Stimulated activated memory B cell treated with anti-CD40 and anti-IgM and Interleukin-4, amounts not matched to agents 10 μg/mL and 1 μg/mL and 100 μg/mL, for 72 hours (primary cell): Measurements from ENCODE around the gene TMEM163.

Experiments used
- ATAC-seq: fragments of 150-1000 bp; cut with Tn5 transposase; 2 replicates; pipeline ENCODE4 v1.10.0; 2021
- H3K27ac Mint-ChIP-seq: one replicate; pipeline ENCODE4 v1.8.0; 2022; ENCODE audit warnings: mild to moderate bottlenecking, mixed read lengths
- H3K27me3 Mint-ChIP-seq: one replicate; pipeline ENCODE4 v1.8.0; 2022; ENCODE audit warnings: mixed read lengths
- H3K36me3 Mint-ChIP-seq: one replicate; pipeline ENCODE4 v1.8.0; 2022; ENCODE audit warnings: mixed read lengths
- H3K4me1 Mint-ChIP-seq: one replicate; pipeline ENCODE4 v1.8.0; 2022; ENCODE audit warnings: mixed read lengths
- H3K4me3 Mint-ChIP-seq: one replicate; pipeline ENCODE4 v1.8.0; 2022; ENCODE audit warnings: mild to moderate bottlenecking, moderate library complexity, mixed read lengths
- H3K9me3 Mint-ChIP-seq: one replicate; pipeline ENCODE4 v1.8.0; 2022; ENCODE audit warnings: mixed read lengths

The TMEM163 gene

DNA sequence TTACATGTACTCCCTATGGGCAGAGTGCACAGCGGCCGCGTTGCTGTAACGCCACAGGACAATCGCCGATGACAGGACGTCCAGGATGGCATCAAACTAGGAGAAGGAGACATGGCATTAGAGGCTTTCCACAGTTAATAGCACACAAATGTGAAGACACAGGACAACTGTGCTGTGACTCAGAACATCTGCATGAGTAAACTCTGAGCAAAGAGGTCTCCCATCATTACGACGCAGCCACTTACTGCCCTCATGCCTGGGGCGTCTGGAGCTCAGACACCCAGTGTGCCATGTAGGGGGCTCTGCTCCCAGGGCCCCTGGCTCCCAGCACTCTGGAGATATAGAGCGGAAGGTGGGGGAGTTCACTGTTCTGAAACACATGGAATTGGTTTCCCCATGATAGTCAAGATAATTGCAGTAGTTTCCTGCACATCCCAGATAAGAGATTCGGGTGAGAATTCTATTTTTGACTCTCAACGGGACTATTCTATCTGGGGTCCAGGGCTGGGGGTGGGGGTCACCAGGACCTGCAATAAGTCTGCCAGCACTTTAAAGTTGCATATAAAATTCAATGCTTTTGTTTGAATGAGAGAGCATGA lies 168.1 kb downstream of the TMEM163 start:
- no peaks in the 10 kb centered on the region for H3K9me3 Mint-ChIP-seq
- no peak for ATAC-seq
- no peaks in the 10 kb centered on the region for H3K27me3 Mint-ChIP-seq
- no peak overlapping the region for H3K27ac Mint-ChIP-seq
- no peaks in the 10 kb centered on the region for H3K4me1 Mint-ChIP-seq
- H3K36me3 Mint-ChIP-seq = no peaks in the 10 kb centered on the region
- H3K4me3 Mint-ChIP-seq = no peak overlapping the region

DNA sequence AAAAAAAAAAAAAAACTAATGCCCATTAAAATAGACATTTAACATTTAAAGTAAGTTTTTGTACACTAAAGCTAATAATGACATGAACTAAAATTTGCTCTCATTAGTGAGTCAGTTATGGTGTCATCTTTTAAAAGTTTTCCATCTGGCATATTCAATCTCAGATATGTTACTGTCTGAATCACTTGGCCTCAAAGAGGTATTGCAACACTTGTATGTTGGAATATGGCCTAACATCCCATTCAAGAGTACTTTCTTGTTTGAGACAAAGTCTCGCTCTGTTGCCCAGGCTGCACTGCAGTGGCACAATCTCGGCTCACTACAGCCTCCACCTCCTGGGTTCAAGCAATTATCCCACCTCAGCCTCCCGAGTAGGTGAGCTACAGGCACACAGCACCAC lies 169.7 kb downstream of the TMEM163 start:
- Mint-ChIP-seq H3K9me3 (no peaks in the 10 kb centered on the region), H3K36me3 (peaks cover 8% of the 10 kb centered on the region), H3K27ac (no peak overlapping the region), H3K4me1 (no peaks in the 10 kb centered on the region), H3K4me3 (no peak overlapping the region), H3K27me3 (no peaks in the 10 kb centered on the region)
- ATAC-seq = no peak

DNA sequence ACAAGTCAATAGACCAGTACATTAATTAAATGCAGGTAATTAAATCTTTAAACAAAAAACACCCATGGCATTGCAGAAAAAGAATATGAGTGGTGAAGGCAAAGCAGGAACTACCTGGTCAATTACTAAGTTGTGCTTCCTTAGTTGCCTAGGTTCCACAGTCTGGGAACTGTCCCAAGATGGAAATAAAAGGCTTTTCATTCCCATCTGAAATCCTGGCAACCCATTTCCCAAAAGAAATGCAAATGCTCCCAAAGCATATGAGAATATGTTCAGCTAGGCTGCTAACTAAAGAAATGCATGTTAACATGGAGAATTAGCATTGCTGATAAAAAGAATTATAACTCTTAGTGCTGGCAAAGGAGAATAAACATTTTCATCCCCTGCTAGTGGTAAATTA lies 177.8 kb downstream of the TMEM163 start:
- Mint-ChIP-seq H3K27me3 (no peaks in the 10 kb centered on the region), H3K9me3 (no peaks in the 10 kb centered on the region), H3K4me3 (no peak overlapping the region)

DNA sequence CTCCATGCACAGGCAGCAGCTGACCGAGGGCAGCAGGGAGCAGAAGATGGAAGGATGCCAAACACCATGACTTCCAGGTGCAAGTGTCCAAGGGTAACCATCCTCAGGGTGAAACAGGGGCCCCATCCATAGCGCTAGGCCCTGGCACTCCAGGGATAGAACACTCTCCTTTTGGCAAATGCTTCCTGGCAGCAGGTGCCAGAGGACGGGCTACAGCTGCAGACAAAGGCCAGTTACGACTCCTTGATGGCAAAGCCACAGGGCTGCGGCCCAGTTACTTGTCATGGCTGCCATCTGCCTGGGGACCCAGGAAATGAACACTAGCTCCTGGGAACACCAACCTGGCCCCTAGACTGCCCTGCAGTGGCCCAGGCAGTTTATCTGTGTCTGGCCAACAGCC lies 178.8 kb downstream of the TMEM163 start:
- Mint-ChIP-seq H3K9me3 (no peaks in the 10 kb centered on the region), H3K4me1 (no peaks in the 10 kb centered on the region), H3K27me3 (no peaks in the 10 kb centered on the region), H3K4me3 (no peak overlapping the region), H3K27ac (no peak overlapping the region), H3K36me3 (peaks cover 2% of the 10 kb centered on the region)
- no peak for ATAC-seq

More for the DNA sequence above, 177.8 kb downstream of the TMEM163 start:
- H3K27ac Mint-ChIP-seq = no peak overlapping the region
- ATAC-seq = no peak
- peaks cover 8% of the 10 kb centered on the region for H3K36me3 Mint-ChIP-seq
- no peaks in the 10 kb centered on the region for H3K4me1 Mint-ChIP-seq

DNA sequence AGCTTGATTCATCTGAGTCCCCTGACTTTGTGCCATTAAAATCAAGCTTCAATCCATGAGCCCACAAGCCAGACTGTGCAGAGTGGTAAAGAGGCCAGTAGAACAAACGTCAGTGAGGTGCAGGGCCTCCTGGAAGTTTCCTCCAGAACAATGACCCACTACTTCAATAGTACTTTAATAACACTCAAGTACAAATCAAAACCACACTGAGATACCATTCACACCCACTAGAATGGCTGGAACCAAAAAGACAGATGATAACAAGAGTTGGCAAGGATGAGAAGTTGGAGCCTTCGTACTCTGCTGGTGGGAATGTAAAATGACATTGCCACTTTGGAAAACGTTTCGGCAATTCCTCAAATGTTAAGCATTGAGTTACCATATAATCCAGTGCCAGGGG lies 181.1 kb downstream of the TMEM163 start:
- H3K36me3 Mint-ChIP-seq = no peaks in the 10 kb centered on the region

DNA sequence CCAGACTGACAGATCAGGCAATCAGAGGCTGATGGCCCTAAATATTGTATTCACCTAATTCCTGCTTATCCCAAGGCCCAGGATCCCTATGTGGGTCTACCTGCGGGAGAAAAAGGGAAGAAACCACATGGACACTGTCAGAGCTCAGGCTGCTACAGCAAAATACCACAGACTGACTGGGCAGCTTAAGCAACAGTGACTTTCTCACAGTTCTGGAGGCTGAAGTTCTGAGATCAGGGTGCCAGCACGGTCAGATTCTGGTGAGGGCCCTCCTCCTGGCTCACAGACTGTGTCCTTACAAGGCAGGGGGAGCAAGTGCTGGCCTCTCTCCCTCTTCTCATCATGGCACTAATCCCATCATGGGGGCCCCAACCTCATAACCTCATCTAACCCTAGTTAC lies 181.7 kb downstream of the TMEM163 start:
- Mint-ChIP-seq H3K27me3 (no peaks in the 10 kb centered on the region), H3K27ac (no peak overlapping the region), H3K36me3 (no peaks in the 10 kb centered on the region), H3K9me3 (no peaks in the 10 kb centered on the region), H3K4me3 (no peak overlapping the region), H3K4me1 (no peaks in the 10 kb centered on the region)
- no peak for ATAC-seq

More for the DNA sequence above, 181.1 kb downstream of the TMEM163 start:
- no peak overlapping the region for H3K4me3 Mint-ChIP-seq
- no peaks in the 10 kb centered on the region for H3K4me1 Mint-ChIP-seq
- H3K27me3 Mint-ChIP-seq = no peaks in the 10 kb centered on the region
- no peak for ATAC-seq
- H3K27ac Mint-ChIP-seq = no peak overlapping the region
- no peaks in the 10 kb centered on the region for H3K9me3 Mint-ChIP-seq

DNA sequence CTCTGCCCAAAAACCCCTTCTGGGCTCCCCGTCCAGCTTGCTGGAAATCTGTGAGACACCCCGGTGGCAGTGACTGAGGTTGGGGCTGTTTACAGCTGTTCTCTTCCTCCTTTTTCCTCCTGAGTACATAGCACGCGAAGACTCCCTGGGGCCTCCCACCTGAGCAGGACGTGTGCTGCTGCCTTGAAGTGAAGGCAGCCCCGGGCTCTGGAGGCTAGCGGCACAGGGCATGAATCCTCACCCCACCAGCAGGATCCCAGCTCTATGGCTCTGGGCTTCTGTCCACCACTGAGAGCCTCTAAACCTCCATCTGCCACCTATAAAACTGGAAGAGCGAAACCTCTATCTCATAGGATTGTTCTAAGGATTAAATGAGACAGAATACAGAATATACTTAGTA lies 182.5 kb downstream of the TMEM163 start:
- Mint-ChIP-seq H3K4me1 (no peaks in the 10 kb centered on the region), H3K9me3 (no peaks in the 10 kb centered on the region), H3K27me3 (no peaks in the 10 kb centered on the region), H3K36me3 (no peaks in the 10 kb centered on the region), H3K4me3 (no peak overlapping the region), H3K27ac (no peak overlapping the region)
- ATAC-seq = no peak

DNA sequence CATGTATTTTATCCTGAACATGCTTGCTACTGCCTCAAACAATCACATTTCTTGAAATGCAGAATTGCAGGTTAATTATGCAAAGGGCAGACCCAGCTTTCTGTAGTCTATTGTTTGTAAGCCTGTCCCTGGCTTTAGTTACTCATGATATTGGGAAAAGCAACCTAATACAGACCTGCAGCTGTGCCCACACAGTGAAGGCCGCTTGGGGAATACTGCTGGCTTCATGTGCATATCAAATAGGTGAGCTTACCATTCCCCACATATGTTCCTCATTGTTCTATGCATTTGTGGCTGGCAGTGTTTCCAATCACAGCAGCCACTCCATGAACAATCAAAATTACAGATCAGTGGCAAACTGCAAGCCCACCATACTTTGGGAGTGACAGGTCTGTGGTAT lies 186.3 kb downstream of the TMEM163 start:
- Mint-ChIP-seq H3K9me3 (no peaks in the 10 kb centered on the region), H3K4me3 (no peak overlapping the region), H3K27ac (no peak overlapping the region), H3K4me1 (no peaks in the 10 kb centered on the region), H3K27me3 (no peaks in the 10 kb centered on the region), H3K36me3 (no peaks in the 10 kb centered on the region)
- ATAC-seq = no peak

DNA sequence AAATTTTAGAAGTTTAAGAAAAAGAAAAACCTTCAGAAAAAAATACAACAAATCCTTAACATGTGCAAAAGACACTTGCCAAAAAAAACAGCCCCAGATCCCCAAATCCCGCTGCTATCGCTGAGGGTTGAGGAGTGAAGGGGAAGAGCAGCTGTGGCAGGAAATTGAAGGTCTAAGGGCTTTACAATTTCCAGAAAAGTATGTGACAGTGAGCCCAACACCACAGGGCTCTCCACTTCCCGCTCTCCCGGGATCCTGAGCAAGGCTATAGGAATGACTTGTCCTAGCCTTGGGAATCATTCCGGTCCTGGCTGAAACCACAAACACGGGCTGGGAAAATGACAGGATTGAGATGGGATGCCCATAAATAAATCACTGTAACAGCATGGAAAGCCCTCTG lies 191.4 kb downstream of the TMEM163 start:
- Mint-ChIP-seq H3K4me1 (no peaks in the 10 kb centered on the region), H3K4me3 (no peak overlapping the region), H3K27me3 (no peaks in the 10 kb centered on the region), H3K9me3 (no peaks in the 10 kb centered on the region), H3K27ac (no peak overlapping the region), H3K36me3 (peaks cover 6% of the 10 kb centered on the region)
- no peak for ATAC-seq

DNA sequence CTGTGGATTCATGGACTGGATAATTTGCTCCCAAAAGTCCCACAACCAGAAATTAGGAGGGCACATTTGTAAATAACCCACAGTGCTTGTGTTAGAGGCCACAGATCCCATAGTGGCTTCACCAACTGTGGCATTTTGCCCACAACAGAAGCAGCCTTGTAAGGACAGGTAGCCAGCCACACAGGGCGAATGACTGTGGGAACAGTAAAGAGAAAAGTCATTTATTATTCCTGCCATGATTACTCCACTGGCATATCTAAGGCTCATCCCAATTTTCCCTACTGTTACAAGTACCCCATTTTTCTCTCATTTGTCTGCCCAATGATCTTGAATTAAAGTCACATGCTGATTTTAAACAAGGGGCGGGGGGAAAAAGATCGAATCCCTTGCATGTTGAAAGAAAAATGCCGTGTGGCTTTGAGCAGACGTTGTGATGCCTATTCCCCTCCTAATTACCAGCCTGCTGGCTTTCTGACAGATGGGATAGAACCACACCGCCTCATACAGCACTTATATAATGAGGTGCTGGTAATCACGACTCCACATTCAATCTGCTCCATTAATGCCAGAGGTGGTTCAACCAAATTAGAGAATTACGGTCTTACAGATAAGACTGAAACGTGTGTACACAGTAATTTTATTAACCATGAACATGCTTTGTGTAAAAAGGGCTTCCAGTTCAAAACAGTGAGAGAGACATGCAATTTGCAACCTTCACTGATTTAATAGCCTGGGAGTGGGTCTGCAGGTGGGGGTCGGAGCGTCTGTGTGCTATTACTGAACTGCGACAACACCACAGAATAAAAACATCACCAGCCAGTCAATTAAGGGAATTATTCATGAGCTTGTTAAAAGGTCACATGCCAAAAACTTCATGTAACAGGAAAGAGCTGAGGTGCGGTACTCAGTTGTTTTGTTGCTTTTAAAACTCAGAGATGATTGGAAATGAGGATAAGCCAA lies 196.0 kb downstream of the TMEM163 start:
- H3K9me3 Mint-ChIP-seq = no peaks in the 10 kb centered on the region
- H3K4me1 Mint-ChIP-seq = no peaks in the 10 kb centered on the region
- H3K27ac Mint-ChIP-seq = no peak overlapping the region
- no peaks in the 10 kb centered on the region for H3K27me3 Mint-ChIP-seq
- no peak for ATAC-seq
- peaks cover 6% of the 10 kb centered on the region for H3K36me3 Mint-ChIP-seq
- no peak overlapping the region for H3K4me3 Mint-ChIP-seq

DNA sequence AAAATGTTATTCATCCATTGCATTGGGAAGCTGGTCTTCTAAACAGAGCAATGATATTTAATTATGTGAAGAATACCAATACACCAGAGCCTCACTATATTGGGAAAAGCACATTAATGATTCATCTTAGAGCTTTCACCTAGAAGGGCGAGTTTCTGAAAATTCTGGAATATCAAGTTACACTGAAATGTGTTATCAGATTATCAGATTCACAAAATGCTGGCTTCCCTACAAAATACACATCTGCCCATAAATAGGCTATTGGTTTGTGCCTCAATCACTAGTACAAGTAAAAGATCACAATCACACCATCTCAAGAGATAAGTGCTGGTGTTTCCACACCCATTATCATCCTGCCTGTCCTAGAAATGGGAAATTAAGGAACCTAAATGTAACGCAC lies 200.7 kb downstream of the TMEM163 start:
- H3K4me1 Mint-ChIP-seq = no peaks in the 10 kb centered on the region
- H3K4me3 Mint-ChIP-seq = no peak overlapping the region
- H3K36me3 Mint-ChIP-seq = peaks cover 3% of the 10 kb centered on the region
- no peak overlapping the region for H3K27ac Mint-ChIP-seq
- H3K9me3 Mint-ChIP-seq = no peaks in the 10 kb centered on the region
- H3K27me3 Mint-ChIP-seq = no peaks in the 10 kb centered on the region
- no peak for ATAC-seq

DNA sequence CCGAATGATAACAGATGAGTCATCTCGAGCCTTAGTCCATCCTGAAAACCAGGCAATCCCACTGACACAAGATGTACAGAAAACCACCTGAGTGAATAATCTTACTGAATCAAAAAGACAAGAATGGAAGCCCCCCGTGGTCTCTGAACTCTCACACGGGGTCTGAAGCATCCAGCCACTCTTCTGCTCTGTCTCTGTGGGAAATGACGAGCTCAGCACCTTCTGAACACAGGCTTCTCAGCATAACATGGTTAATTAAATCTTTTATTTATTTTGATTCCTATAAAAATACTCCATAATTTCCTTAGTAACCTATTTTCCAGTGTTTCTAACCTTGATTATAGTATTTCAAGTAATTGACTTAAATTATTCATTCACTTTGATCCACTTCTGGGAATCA lies 203.7 kb downstream of the TMEM163 start:
- Mint-ChIP-seq H3K36me3 (peaks cover 12% of the 10 kb centered on the region), H3K27ac (no peak overlapping the region), H3K27me3 (no peaks in the 10 kb centered on the region), H3K9me3 (no peaks in the 10 kb centered on the region), H3K4me1 (no peaks in the 10 kb centered on the region), H3K4me3 (no peak overlapping the region)
- ATAC-seq = no peak

DNA sequence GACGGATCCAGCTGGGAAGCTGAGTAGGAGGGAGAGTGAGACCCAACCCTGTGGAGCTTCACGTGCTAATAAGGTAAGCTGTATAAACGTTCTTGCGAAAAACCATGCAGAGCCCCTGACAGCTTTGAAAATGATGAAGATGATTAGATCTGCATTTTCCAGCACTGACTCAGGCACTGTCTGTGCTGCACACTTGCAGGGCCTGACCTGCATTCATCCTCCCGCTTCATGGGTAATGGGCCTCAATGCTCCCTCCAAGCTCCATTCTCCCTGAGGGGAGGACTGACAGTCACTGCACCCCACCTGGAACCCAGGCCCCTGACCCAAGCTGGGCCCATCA lies 205.4 kb downstream of the TMEM163 start:
- H3K4me3 Mint-ChIP-seq = no peak overlapping the region
- ATAC-seq = no peak
- no peaks in the 10 kb centered on the region for H3K9me3 Mint-ChIP-seq
- peaks cover 12% of the 10 kb centered on the region for H3K36me3 Mint-ChIP-seq
- no peaks in the 10 kb centered on the region for H3K27me3 Mint-ChIP-seq
- H3K4me1 Mint-ChIP-seq = no peaks in the 10 kb centered on the region
- no peak overlapping the region for H3K27ac Mint-ChIP-seq

DNA sequence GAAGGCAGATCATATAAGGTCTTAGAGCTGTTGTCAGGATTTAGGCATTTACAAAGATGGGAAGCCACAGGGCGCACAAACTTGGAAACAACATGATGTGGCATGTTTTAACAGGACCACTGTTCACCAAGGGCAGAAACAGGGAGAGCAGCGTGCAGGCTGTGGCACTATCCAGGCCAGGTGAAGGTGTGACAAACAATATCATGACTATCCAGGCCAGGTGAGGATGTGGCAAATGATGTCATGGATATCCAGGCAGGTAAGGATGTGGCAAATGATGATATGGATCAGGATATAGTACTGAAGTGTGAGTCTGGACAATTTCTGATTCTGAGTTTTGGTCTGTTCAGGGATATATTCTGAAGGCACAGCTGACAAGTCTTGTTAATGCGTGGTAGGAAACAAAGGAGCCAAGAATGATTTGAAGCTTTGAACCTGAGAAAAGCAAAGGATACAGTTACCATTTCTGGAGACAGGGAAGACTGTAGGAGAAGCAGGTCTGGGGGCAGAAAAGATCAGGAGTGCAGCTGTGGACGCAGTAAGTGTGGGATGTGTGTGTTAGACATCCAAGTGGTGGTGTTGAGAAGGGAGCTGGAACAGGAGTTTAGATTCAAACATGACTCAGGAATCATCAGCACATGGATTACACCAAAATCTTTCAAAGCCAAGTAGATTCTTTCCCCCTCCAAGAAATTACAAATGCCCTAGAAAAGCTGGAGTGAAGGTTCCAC lies 205.9 kb downstream of the TMEM163 start:
- Mint-ChIP-seq H3K27ac (no peak overlapping the region), H3K9me3 (no peaks in the 10 kb centered on the region), H3K4me1 (no peaks in the 10 kb centered on the region)

DNA sequence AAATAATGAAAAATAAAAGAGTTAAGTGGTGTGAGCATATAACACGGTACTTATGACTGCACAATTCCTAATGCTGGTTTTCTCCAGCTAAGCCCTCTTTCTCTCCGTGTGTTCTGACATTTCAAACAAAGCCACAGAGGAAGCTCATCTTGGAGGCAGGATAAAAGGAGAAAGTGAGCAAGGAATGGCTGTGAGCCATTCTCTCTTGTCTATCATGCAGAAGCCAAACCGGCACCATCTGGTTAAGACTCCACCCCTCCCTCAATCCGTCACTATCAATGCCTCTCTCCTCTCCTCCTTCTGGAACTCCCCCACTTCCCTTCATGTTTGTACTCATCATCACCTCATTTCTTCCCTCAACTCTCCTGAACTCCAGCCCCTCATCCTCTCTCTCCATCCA lies 210.4 kb downstream of the TMEM163 start:
- Mint-ChIP-seq H3K27ac (no peak overlapping the region), H3K4me1 (no peaks in the 10 kb centered on the region), H3K9me3 (no peaks in the 10 kb centered on the region), H3K4me3 (no peak overlapping the region), H3K27me3 (no peaks in the 10 kb centered on the region), H3K36me3 (peaks cover 15% of the 10 kb centered on the region)
- ATAC-seq = no peak

More for the DNA sequence above, 205.9 kb downstream of the TMEM163 start:
- Mint-ChIP-seq H3K36me3 (peaks cover 12% of the 10 kb centered on the region), H3K27me3 (no peaks in the 10 kb centered on the region), H3K4me3 (no peak overlapping the region)
- no peak for ATAC-seq
